SJSA1 (cell line): ENCODE data around the gene RPP38. TPM values are rescaled to one million over a fixed set of nuclear protein-coding genes. Genes with fewer than 3 reads are reported as not detected.

Experiments used
- DNase-seq, 2 experiments: peaks; one replicate each; pipeline ENCODE4 v3.0.0-alpha.2; 2015 to 2020; ENCODE audit warnings: low spot score in 2 of 2, low read depth in 1 of 2
- H3K27ac ChIP-seq: fragments of 250-450 bp; sonication (Bioruptor Pico); 2 replicates; pipeline ENCODE4 v1.5.1; 2020; ENCODE audit warnings: mild to moderate bottlenecking, moderate library complexity
- H3K27me3 ChIP-seq: fragments of 250-450 bp; sonication (Bioruptor Pico); replicated peaks from 2 replicates; pipeline ENCODE4 v1.5.1; 2020; ENCODE audit warnings: mild to moderate bottlenecking, moderate library complexity
- H3K36me3 ChIP-seq: fragments of 250-450 bp; sonication (Bioruptor Pico); 2 replicates; pipeline ENCODE4 v1.5.1; 2020; ENCODE audit warnings: mild to moderate bottlenecking
- H3K4me1 ChIP-seq: fragments of 250-450 bp; sonication (Bioruptor Pico); replicated peaks from 2 replicates; pipeline ENCODE4 v1.6.1; 2021; ENCODE audit warnings: mild to moderate bottlenecking
- H3K4me3 ChIP-seq: fragments of 250-450 bp; sonication (Bioruptor Pico); 2 replicates; pipeline ENCODE4 v1.5.1; 2020; ENCODE audit warnings: mild to moderate bottlenecking
- H3K9me3 ChIP-seq: fragments of 250-450 bp; sonication (Bioruptor Pico); replicated peaks from 2 replicates; pipeline ENCODE4 v1.5.1; 2020; ENCODE audit warnings: mild to moderate bottlenecking
- total RNA-seq: library from RNA; depleted of rRNA; stranded (reverse); fragments of >200 nt; shearing (Covaris generic); gene quantifications from 2 replicates; pipeline ENCODE4 v1.2.3, GENCODE V29; 2014; rRNA removed

RPP38 gene
- total RNA-seq, 1 experiment from 2014 or later: 13.9 TPM

DNA sequence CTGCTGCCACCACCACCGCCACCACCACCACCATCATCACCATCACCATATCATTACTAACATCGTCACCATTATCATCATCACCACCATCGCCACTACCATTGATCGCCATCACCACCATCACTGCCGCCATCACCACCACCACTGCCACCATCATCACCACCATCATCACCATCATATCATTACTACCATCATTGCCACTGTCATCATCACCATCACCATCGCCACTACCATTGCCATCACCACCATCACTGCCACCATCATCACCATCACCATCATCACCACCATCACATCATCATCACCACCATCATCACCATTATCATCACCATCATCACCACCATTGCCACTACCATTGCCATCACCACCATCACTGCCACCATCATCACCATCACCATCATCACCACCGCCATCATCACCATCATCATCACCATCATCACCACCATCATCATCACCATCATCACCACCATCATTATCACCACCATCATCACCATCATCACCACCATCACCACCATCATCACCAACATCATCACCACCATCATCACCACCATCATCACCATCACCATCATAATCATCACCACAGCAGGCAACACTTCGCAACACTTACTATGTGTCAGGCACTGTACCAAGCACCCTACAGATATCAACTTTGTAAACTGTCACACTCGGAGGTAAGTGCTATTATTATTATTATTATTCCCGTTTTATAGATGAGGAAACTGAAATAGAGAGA lies 52.1 kb downstream of the RPP38 start:
- Histone ChIP-seq H3K4me3 (no peak overlapping the region), H3K9me3 (no peaks in the 10 kb centered on the region), H3K27me3 (no peaks in the 10 kb centered on the region), H3K27ac (no peak overlapping the region), H3K36me3 (peaks cover 5% of the 10 kb centered on the region), H3K4me1 (peaks cover 6% of the 10 kb centered on the region; the same call in 1 of the 2 replicates)
- no peak for DNase-seq

DNA sequence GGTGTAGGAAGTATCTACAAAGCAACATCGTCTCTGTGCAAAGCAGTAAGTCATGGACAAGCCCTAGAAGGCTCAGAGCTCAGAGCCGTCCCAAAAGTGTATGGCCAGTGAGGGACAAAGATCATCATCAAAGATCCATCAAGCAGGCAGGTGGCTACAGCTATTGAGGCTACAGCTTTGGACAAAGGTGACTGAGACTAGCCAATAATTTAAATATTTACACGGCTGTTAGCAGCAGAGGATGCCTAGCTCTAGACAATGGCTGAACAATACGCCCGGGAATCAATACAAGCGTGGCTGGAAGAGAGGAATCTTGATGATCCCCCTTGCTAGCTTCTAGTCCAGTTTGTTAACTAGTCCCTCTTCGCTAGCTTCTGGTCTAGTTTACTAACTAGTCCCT lies 53.4 kb downstream of the RPP38 start:
- H3K4me1 ChIP-seq: peaks cover 6% of the 10 kb centered on the region; the same call in 1 of the 2 replicates
- no peaks in the 10 kb centered on the region for H3K9me3 ChIP-seq
- DNase-seq: no peak
- peaks cover 15% of the 10 kb centered on the region for H3K36me3 ChIP-seq
- no peak overlapping the region for H3K27ac ChIP-seq
- H3K27me3 ChIP-seq: no peaks in the 10 kb centered on the region
- H3K4me3 ChIP-seq: no peak overlapping the region

DNA sequence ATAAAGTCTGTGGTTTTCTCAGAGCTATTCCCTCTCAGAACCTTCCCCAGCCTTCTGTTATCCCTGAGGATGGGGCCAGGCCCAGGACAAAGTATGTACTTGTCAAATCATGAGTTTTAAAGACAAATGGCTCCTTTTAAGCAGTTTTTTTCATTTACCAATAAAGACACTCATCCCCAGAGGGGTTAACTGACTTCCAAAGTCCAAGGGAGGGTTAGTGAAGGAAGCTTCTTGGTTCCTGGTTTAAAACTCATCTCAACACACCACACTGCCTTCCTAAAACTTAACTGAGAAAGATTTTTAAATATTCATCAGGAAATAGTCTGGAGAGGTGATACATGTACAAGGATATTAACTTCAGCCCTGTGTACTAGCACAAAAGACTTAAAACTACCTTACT lies 55.4 kb downstream of the RPP38 start:
- no peak for DNase-seq
- H3K27me3 ChIP-seq: no peaks in the 10 kb centered on the region
- H3K36me3 ChIP-seq: peaks cover 19% of the 10 kb centered on the region
- no peak overlapping the region for H3K4me3 ChIP-seq
- H3K4me1 ChIP-seq: no peaks in the 10 kb centered on the region; the same call in 1 of the 2 replicates
- no peaks in the 10 kb centered on the region for H3K9me3 ChIP-seq
- no peak overlapping the region for H3K27ac ChIP-seq

Other genes with a start within 250 kb of the RPP38 start
- 45.1 and 46.0 TPM in 2 replicates for gene SUV39H2, start 218.5 kb upstream of the RPP38 start, total RNA-seq
- gene DCLRE1C, start 143.3 kb upstream of the RPP38 start, total RNA-seq: 15.9 and 17.2 TPM in 2 replicates
- gene MEIG1, start 138.0 kb upstream of the RPP38 start, total RNA-seq: not detected in 2 replicates
- 1.4 and 2.1 TPM in 2 replicates for gene OLAH, start 53.4 kb upstream of the RPP38 start, total RNA-seq
- 7.3 and 9.1 TPM in 2 replicates for gene ACBD7, start 8.6 kb upstream of the RPP38 start, total RNA-seq
- gene NMT2, start 71.3 kb downstream of the RPP38 start, total RNA-seq: 53.7 and 80.6 TPM in 2 replicates